ENCODE data around the gene MEP1B.

MEP1B gene

GRCh38 chr18:32262092-32262491 lies 72.3 kb downstream of the MEP1B start:
- Histone ChIP-seq H3K4me3 (ENCODE audit: insufficient read depth, low read depth, low read length) (no peak overlapping the region), H3K36me3 (ENCODE audit: control insufficient read depth, insufficient read depth, low read length) (no peaks in the 10 kb centered on the region)
- 92 to 93% methylated on average over 1 of the region's 1 CpG for WGBS, 2 experiments

DNA sequence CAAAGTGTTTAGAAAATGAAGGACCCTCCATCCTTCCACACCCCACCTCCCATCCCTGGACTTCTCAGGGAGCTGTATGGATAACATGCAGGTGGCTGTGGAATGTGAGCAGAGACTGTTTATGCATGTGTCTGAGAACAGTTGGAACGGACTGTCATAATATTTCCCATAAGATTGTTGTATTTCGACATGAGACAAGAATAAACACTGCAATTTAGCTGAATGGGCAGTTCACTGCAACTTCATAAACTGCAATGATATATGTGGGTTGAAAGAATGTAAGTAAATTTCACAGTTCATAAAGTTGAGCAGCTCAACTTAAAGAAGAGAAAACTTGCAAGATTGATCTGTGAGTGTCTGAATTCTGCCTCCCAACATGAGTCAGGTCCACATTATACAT lies 74.6 kb downstream of the MEP1B start:
- no peaks in the 10 kb centered on the region for H3K9me3 ChIP-seq (ENCODE audit: control insufficient read depth, low read length)
- H3K4me1 ChIP-seq (ENCODE audit: control insufficient read depth, insufficient read depth, low read length) = no peaks in the 10 kb centered on the region
- WGBS, 2 experiments = 90 to 91% methylated on average over 2 of the region's 2 CpGs
- no peak overlapping the region for H3K4me3 ChIP-seq (ENCODE audit: insufficient read depth, low read depth, low read length)
- no peaks in the 10 kb centered on the region for H3K36me3 ChIP-seq (ENCODE audit: control insufficient read depth, insufficient read depth, low read length)
- H3K27ac ChIP-seq (ENCODE audit: insufficient read depth, low read depth, low read length, poor library complexity, severe bottlenecking) = no peak overlapping the region
- H3K27me3 ChIP-seq (ENCODE audit: control insufficient read depth, insufficient read depth, low read length, poor library complexity, severe bottlenecking) = no peaks in the 10 kb centered on the region

More at GRCh38 chr18:32262092-32262491, 72.3 kb downstream of the MEP1B start:
- Histone ChIP-seq H3K27me3 (ENCODE audit: control insufficient read depth, insufficient read depth, low read length, poor library complexity, severe bottlenecking) (no peaks in the 10 kb centered on the region), H3K4me1 (ENCODE audit: control insufficient read depth, insufficient read depth, low read length) (no peaks in the 10 kb centered on the region), H3K27ac (ENCODE audit: insufficient read depth, low read depth, low read length, poor library complexity, severe bottlenecking) (no peak overlapping the region), H3K9me3 (ENCODE audit: control insufficient read depth, low read length) (no peaks in the 10 kb centered on the region)

DNA sequence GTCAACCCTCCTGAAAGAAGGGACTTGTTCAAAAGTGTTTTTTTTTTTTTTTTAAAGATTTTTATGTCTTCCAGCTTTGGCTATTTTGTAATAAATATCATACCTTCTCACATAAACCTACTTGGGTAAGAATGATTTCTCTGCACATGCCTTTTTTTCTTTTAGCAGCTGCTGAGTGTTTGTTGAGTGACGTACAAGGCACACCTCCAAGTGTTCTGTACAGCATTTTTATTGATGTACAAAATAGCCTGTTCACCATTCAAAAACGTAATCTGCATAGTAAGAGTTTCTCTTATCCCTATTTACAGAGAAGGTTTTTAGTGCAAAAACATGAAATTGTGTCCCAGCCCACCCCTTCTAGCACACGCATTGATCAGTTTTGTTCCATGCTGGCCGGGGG lies 77.6 kb downstream of the MEP1B start:
- Histone ChIP-seq H3K36me3 (ENCODE audit: control insufficient read depth, insufficient read depth, low read length) (no peaks in the 10 kb centered on the region), H3K4me1 (ENCODE audit: control insufficient read depth, insufficient read depth, low read length) (no peaks in the 10 kb centered on the region), H3K27me3 (ENCODE audit: control insufficient read depth, insufficient read depth, low read length, poor library complexity, severe bottlenecking) (no peaks in the 10 kb centered on the region), H3K9me3 (ENCODE audit: control insufficient read depth, low read length) (no peaks in the 10 kb centered on the region), H3K27ac (ENCODE audit: insufficient read depth, low read depth, low read length, poor library complexity, severe bottlenecking) (no peak overlapping the region), H3K4me3 (ENCODE audit: insufficient read depth, low read depth, low read length) (no peak overlapping the region)
- 94 to 97% methylated on average over 4 of the region's 4 CpGs for WGBS, 2 experiments

All from ectodermal cell (in vitro differentiated cells).